Thoracic aorta (tissue), 2 donors: Measurements from ENCODE around the gene ZNF462. TPM values are rescaled to one million over a fixed set of nuclear protein-coding genes. Genes with fewer than 3 reads are reported as not detected.

Experiments
- ATAC-seq: fragments of 150-250 bp; one replicate; pipeline ENCODE4 v1.8.0; 2017; ENCODE audit warnings: low read depth; ENCODE audit not compliant: insufficient number of reproducible peaks, low FRiP score
- DNase-seq: peaks from one replicate; pipeline ENCODE4 v3.0.0-alpha.2; 2020; ENCODE audit warnings: low spot score
- H3K27ac ChIP-seq, 2 donors: fragments of 200-600 bp; sonication (generic); 1 replicate in 1 of 2; 2 replicates in 1 of 2; pipeline ENCODE4 v1.5.1; 2016; ENCODE audit warnings: mild to moderate bottlenecking in 2 of 2, moderate library complexity in 2 of 2
- H3K27me3 ChIP-seq: fragments of 200-600 bp; sonication (generic); replicated peaks from 2 replicates; pipeline ENCODE4 v1.6.0; 2016; ENCODE audit warnings: mild to moderate bottlenecking; ENCODE audit not compliant: insufficient read depth
- H3K36me3 ChIP-seq: fragments of 200-600 bp; sonication (generic); one replicate; pipeline ENCODE4 v1.5.1; 2016
- H3K4me1 ChIP-seq, 2 donors: fragments of 200-600 bp; sonication (generic); 1 replicate in 1 of 2; 2 replicates in 1 of 2; pipeline versions ENCODE4 v1.5.1 to v1.6.0; 2016; ENCODE audit warnings: low read depth in 2 of 2, mild to moderate bottlenecking in 1 of 2; ENCODE audit not compliant: control insufficient read depth in 1 of 2
- H3K4me3 ChIP-seq: fragments of 200-600 bp; sonication (generic); 2 replicates; pipeline ENCODE4 v1.5.1; 2016; ENCODE audit warnings: mild to moderate bottlenecking
- H3K9me3 ChIP-seq: fragments of 200-600 bp; sonication (generic); 2 replicates; pipeline ENCODE4 v1.5.1; 2016
- CTCF ChIP-seq: fragments of 200-600 bp; sonication (generic); IDR thresholded peaks from one replicate; pipeline ENCODE4 v1.5.1; 2019; ENCODE audit warnings: antibody characterized with exemption
- total RNA-seq, 2 donors: library from RNA; depleted of rRNA; stranded (reverse); fragments of >200 nt; gene quantifications; one replicate each; pipeline versions ENCODE4 v1.1.0 to v1.2.3, GENCODE V29; 2016

The ZNF462 gene
- total RNA-seq, 2 donors from 2014 or later: 9.6 to 12.3 TPM

- no peak for TF ChIP-seq CTCF
- Histone ChIP-seq H3K36me3 (peaks cover 14% of the 10 kb centered on the region), H3K4me1 (no peaks in the 10 kb centered on the region), H3K4me3 (no peak overlapping the region), H3K9me3 (no peaks in the 10 kb centered on the region), H3K27ac (no peak overlapping the region), H3K27me3 (no peaks in the 10 kb centered on the region)
- no peak for ATAC-seq
- no peak for DNase-seq
These were observed 68.5 kb downstream of the ZNF462 start for GRCh38 chr9:106931466-106931865.

- DNase-seq: no peak
- Histone ChIP-seq H3K27ac (no peak overlapping the region), H3K4me1 (no peaks in the 10 kb centered on the region), H3K27me3 (no peaks in the 10 kb centered on the region), H3K4me3 (no peak overlapping the region), H3K9me3 (no peaks in the 10 kb centered on the region), H3K36me3 (peaks cover 14% of the 10 kb centered on the region)
- ATAC-seq: no peak
- TF ChIP-seq CTCF: no peak
These were observed 69.2 kb downstream of the ZNF462 start for GRCh38 chr9:106932178-106932577.

- no peak for TF ChIP-seq CTCF
- H3K27me3 ChIP-seq: no peaks in the 10 kb centered on the region
- DNase-seq: no peak
- H3K36me3 ChIP-seq: peaks cover 14% of the 10 kb centered on the region
- H3K27ac ChIP-seq: no peak overlapping the region
- H3K9me3 ChIP-seq: no peaks in the 10 kb centered on the region
- ATAC-seq: no peak
- no peaks in the 10 kb centered on the region for H3K4me1 ChIP-seq
- no peak overlapping the region for H3K4me3 ChIP-seq
These were observed 69.7 kb downstream of the ZNF462 start for GRCh38 chr9:106932675-106933074.

- DNase-seq: no peak
- no peak overlapping the region for H3K27ac ChIP-seq
- ATAC-seq: no peak
- no peaks in the 10 kb centered on the region for H3K4me1 ChIP-seq
- H3K27me3 ChIP-seq: no peaks in the 10 kb centered on the region
- no peak overlapping the region for H3K4me3 ChIP-seq
- peaks cover 14% of the 10 kb centered on the region for H3K36me3 ChIP-seq
- TF ChIP-seq CTCF: no peak
- no peaks in the 10 kb centered on the region for H3K9me3 ChIP-seq
These were observed 70.5 kb downstream of the ZNF462 start for GRCh38 chr9:106933470-106933869.

- Histone ChIP-seq H3K4me3 (no peak overlapping the region), H3K36me3 (peaks cover 14% of the 10 kb centered on the region), H3K4me1 (no peaks in the 10 kb centered on the region), H3K27ac (no peak overlapping the region), H3K27me3 (no peaks in the 10 kb centered on the region), H3K9me3 (no peaks in the 10 kb centered on the region)
- ATAC-seq: no peak
- no peak for TF ChIP-seq CTCF
- DNase-seq: no peak
These were observed 71.7 kb downstream of the ZNF462 start for GRCh38 chr9:106934442-106935238.
